OCI-LY7 (cell line): Measurements from ENCODE around the gene KL. TPM values are rescaled to one million over a fixed set of nuclear protein-coding genes. Genes with fewer than 3 reads are reported as not detected.

Experiments
- BruUV-seq: library from RNA; stranded (reverse); fragments of 400-500 nt; replicated peaks from 2 replicates; lab custom pipeline; 2021; lab: Mats Ljungman, UMichigan
- CTCF ChIA-PET: fragments of 300-600 bp; sonication (Branson Sonifier 250); formaldehyde crosslinking; loops from one replicate; lab custom pipeline; 2022; ENCODE audit warnings: antibody characterized with exemption; ENCODE audit not compliant: unreplicated experiment; lab: Charles Lee
- POLR2A ChIA-PET: fragments of 300-600 bp; sonication (Branson Sonifier 250); formaldehyde crosslinking; loops from one replicate; lab custom pipeline; 2022; ENCODE audit warnings: antibody characterized with exemption; lab: Charles Lee
- DNase-seq: peaks from one replicate; pipeline ENCODE4 v3.0.0-alpha.2; 2015; ENCODE audit warnings: low spot score
- H2AFZ ChIP-seq: fragments of 200-600 bp; sonication (generic), shearing (Covaris generic); 2 replicates; pipeline ENCODE4 v1.6.1; 2014; ENCODE audit warnings: mild to moderate bottlenecking, antibody characterized with exemption, low read length, moderate library complexity
- H3K27ac ChIP-seq: fragments of 200-600 bp; sonication (generic); 2 replicates; pipeline ENCODE4 v1.5.1; 2014; ENCODE audit warnings: mixed run types, low read depth, mild to moderate bottlenecking, moderate library complexity, low read length, inconsistent platforms; ENCODE audit not compliant: poor library complexity, severe bottlenecking
- H3K36me3 ChIP-seq: fragments of 200-600 bp; sonication (generic); 2 replicates; pipeline ENCODE4 v1.6.1; 2014; ENCODE audit warnings: mild to moderate bottlenecking, antibody characterized with exemption, low read length, moderate library complexity, mixed read lengths; ENCODE audit not compliant: insufficient read depth
- H3K4me1 ChIP-seq: fragments of 200-600 bp; sonication (generic); 2 replicates; pipeline ENCODE4 v1.5.1; 2014; ENCODE audit warnings: mild to moderate bottlenecking, low read length; ENCODE audit not compliant: insufficient read depth, poor library complexity, severe bottlenecking
- H3K4me2 ChIP-seq: fragments of 200-600 bp; sonication (generic); 2 replicates; pipeline ENCODE4 v1.6.1; 2014; ENCODE audit warnings: mild to moderate bottlenecking, low read length
- H3K4me3 ChIP-seq: fragments of 200-600 bp; sonication (generic); 2 replicates; pipeline ENCODE4 v1.5.1; 2014; ENCODE audit warnings: mild to moderate bottlenecking, low read depth, low read length; ENCODE audit not compliant: poor library complexity, severe bottlenecking
- H3K79me2 ChIP-seq: fragments of 200-600 bp; sonication (generic); 2 replicates; pipeline ENCODE4 v1.6.1; 2016; ENCODE audit warnings: low read depth, mild to moderate bottlenecking, low read length, moderate library complexity, mixed read lengths; ENCODE audit not compliant: insufficient read depth
- H3K9me2 ChIP-seq: fragments of 200-600 bp; sonication (generic); 2 replicates; pipeline ENCODE4 v1.6.1; 2016; ENCODE audit warnings: mild to moderate bottlenecking, low read length, mixed read lengths; ENCODE audit not compliant: insufficient read depth
- H3K9me3 ChIP-seq: fragments of 200-600 bp; sonication (generic); 2 replicates; pipeline ENCODE4 v1.6.1; 2014; ENCODE audit warnings: mild to moderate bottlenecking, mixed run types, low read length, mixed read lengths
- H4K20me1 ChIP-seq: fragments of 200-600 bp; sonication (generic); 2 replicates; pipeline ENCODE4 v1.6.1; 2014; ENCODE audit warnings: mild to moderate bottlenecking, antibody characterized with exemption, low read length, moderate library complexity, mixed read lengths; ENCODE audit not compliant: insufficient read depth
- CTCF ChIP-seq: fragments of 200-600 bp; sonication (generic); conservative IDR thresholded peaks from 2 replicates; pipeline ENCODE4 v1.5.1; 2014; ENCODE audit warnings: mild to moderate bottlenecking, antibody characterized with exemption, low read length, moderate library complexity, mixed read lengths
- EZH2phosphoT487 ChIP-seq: fragments of 200-600 bp; sonication (generic); IDR thresholded peaks from 2 replicates; pipeline ENCODE4 v1.6.1; 2018; ENCODE audit warnings: low read depth, borderline replicate concordance, mild to moderate bottlenecking, mixed run types, antibody characterized with exemption, low read length, moderate library complexity, mixed read lengths
- intact Hi-C: fragments of 100-400 bp; cut with micrococcal nuclease; formaldehyde crosslinking; loops from one replicate; pipeline ENCODE4 v1.10.0; 2022; ENCODE audit not compliant: unreplicated experiment
- total RNA-seq, 2 experiments: library from RNA; depleted of rRNA in 1 of 2; stranded (reverse); fragments of >200 nt in 1 of 2; shearing (Covaris generic) in 1 of 2; gene quantifications; 2 replicates each; pipeline ENCODE4 v1.2.3, GENCODE V29; 2014 to 2022

Gene KL
- total RNA-seq, 2 experiments from 2014 or later: not detected

GRCh38 chr13:33103457-33103856, 87.2 kb downstream of the KL start:
- H3K4me1 ChIP-seq: no peaks in the 10 kb centered on the region
- H3K4me3 ChIP-seq: no peak overlapping the region
- H3K9me2 ChIP-seq: no peaks in the 10 kb centered on the region
- no peaks in the 10 kb centered on the region for H3K79me2 ChIP-seq
- TF ChIP-seq EZH2phosphoT487: no peak
- TF ChIP-seq CTCF: no peak
- H4K20me1 ChIP-seq: no peaks in the 10 kb centered on the region
- DNase-seq: no peak
- POLR2A ChIA-PET: interaction anchor here (0.6 to 0.9 kb wide), 3 partner anchors 8 to 396 kb away, joined by 3 to 5 read pairs (median 3); no protein-coding TSS in a partner anchor
- intact Hi-C loops: no loop called here
- no peaks in the 10 kb centered on the region for H3K36me3 ChIP-seq
- BruUV-seq: no TSS peak
- no peak overlapping the region for H3K4me2 ChIP-seq
- no peaks in the 10 kb centered on the region for H3K9me3 ChIP-seq
- no peak overlapping the region for H3K27ac ChIP-seq
- CTCF ChIA-PET: no interaction called here
- no peak overlapping the region for H2AFZ ChIP-seq

DNA sequence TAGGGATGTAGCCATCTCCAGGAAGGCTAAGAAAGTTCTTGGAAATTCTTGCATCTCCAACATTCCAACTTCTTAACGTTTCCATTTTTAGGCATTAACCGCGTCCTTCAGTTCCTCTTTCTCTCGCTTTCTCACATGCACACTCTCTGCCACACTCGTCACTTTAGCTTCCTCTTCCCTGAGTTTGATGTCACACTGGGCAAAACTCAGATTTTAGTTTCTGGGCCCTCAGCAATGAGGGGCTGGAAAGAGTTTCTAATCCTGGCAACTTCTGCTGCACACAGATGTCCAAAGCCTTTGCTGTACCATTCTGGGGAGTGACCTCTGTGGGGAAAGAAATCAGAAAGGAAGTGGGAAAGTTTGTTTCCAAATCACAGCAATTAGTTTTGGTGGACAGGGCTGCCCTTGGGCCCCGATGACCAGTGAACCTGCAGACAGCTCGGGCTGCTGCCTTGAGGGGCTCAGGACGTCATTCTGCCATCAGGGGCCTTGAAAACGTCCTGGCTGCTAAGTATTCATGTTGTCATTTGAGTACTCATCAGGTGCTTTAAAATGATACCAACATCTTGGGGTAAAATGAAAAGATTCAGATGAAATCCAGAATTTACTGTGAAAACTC, 89.3 kb downstream of the KL start:
- intact Hi-C loops: no loop called here
- H3K27ac ChIP-seq: no peak overlapping the region
- H4K20me1 ChIP-seq: no peaks in the 10 kb centered on the region
- H3K4me2 ChIP-seq: no peak overlapping the region
- H3K36me3 ChIP-seq: no peaks in the 10 kb centered on the region
- H3K79me2 ChIP-seq: no peaks in the 10 kb centered on the region
- H3K9me3 ChIP-seq: no peaks in the 10 kb centered on the region
- no TSS peak for BruUV-seq
- no peak overlapping the region for H3K4me3 ChIP-seq
- no peak for TF ChIP-seq EZH2phosphoT487
- H3K4me1 ChIP-seq: peaks cover 6% of the 10 kb centered on the region
- no peak overlapping the region for H2AFZ ChIP-seq
- CTCF ChIA-PET: no interaction called here
- no peaks in the 10 kb centered on the region for H3K9me2 ChIP-seq
- POLR2A ChIA-PET: no interaction called here
- DNase-seq: no peak

DNA sequence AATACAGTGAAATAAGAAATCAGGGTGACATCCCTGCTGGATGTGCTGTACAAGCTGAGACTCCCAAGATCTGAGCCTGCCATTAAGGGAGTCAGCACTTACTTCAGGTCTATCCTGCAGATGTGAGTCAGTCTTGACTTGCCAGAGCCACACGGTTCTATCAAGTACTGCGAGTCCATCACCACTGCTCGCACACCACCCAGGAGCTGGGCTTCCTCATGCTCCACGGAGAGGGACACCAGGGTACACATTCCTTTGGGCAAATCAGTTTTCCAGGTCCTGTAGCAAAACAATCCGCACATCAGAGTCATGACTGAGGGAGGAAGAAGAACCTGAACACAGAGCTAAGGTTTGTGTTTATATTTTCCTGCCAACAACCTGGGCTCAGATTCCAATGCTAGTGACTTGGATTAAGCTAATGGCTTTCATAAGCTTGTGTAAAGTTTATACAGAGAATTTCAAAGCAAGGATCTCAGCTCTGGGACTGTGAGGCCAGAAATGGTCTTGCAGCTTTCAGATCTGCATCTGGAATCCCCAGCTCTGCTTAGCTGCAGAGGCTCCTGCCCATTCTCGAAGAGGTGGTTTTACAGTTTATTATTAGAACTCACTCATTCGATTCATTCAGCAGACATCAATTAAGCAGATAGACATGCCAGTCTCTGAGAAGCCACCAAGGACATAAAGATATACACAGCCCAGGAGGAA, 90.6 kb downstream of the KL start:
- peaks cover 15% of the 10 kb centered on the region for H3K4me1 ChIP-seq
- H3K9me3 ChIP-seq: no peaks in the 10 kb centered on the region
- H3K27ac ChIP-seq: no peak overlapping the region
- intact Hi-C loops: no loop called here
- no peak overlapping the region for H2AFZ ChIP-seq
- DNase-seq: no peak
- TF ChIP-seq CTCF (no peak), EZH2phosphoT487 (no peak)
- no peaks in the 10 kb centered on the region for H3K9me2 ChIP-seq
- H3K36me3 ChIP-seq: no peaks in the 10 kb centered on the region
- H3K4me3 ChIP-seq: no peak overlapping the region
- no peaks in the 10 kb centered on the region for H4K20me1 ChIP-seq
- ChIA-PET CTCF (interaction anchor here (0.8 kb wide), 1 partner anchor 12 kb away, joined by 3 read pairs; no protein-coding TSS in a partner anchor), POLR2A (interaction anchor here (0.8 to 1.2 kb wide), 3 partner anchors 12 to 14 kb away, joined by 3 to 4 read pairs (median 3); no protein-coding TSS in a partner anchor)
- no TSS peak for BruUV-seq
- H3K4me2 ChIP-seq: no peak overlapping the region
- no peaks in the 10 kb centered on the region for H3K79me2 ChIP-seq
